Kidney glomerular epithelial cell (primary cell): ENCODE data around the gene SLC25A26.
A peak's percentile ranks its signal among the peaks of the same experiment; 100 is the strongest.

Experiments used
- DNase-seq: peaks from one replicate; lab custom pipeline; 2025; lab: John Stamatoyannopoulos, UW

The SLC25A26 gene

DNA sequence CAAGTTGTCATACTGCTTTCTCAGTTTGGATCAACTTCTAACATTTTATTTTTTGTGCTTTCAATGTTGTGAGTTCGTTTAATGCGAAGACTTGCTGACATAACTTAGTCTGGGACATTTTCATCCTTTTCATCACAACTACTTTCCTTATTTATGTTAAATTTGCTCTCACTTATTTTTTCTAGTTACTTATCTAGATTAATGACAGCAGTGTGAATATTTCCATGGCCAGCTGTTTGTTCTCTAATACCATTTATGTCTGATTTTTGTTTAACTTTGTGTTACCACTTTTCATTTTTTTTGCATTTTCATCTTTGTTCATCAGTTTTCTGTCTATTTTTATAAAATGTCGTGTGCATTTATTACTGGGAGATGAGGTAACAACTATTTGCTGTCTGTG is 6.2 kb downstream of the SLC25A26 start:
- DNase-seq = no peak

DNA sequence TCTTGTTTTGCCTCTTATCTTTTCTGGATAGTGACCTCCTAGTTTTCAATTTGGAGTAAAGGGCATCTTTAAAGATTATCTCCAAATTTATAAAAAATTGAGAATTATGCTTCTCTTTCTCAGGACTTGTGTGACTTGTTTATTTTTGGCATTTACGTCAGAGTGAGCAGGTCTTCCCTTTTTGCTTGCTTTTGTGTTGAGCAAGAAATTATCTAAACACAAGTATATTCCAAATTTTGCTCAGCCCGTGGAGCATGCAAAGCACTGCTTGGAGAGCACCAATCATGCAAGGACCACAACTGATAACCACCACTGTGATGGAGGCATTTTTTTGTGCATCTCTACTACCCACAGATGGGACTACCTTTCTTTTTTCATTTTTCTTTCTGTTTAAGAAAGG is 7.1 kb downstream of the SLC25A26 start:
- DNase-seq = no peak

- DNase-seq = no peak
Observed at GRCh38 chr3:66228707-66229106, 7.9 kb downstream of the SLC25A26 start.

DNA sequence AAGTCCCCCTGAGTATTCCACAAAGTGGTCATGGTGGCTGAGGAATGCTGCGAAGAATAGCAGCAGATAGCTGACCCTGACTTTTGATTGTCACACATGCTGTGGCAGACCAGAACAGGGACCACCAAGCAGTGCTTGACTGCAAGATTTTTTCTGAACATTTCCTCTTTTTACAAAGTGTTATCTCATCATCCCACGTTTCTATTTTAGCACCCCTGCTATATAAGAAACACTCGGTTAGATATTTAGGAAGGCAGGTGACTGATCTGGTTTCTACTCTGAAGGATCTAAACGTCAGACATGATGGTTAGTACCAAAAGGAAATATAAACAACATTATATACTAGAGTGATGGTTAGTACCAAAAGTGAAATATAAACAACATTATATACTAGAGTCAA is 9.1 kb downstream of the SLC25A26 start:
- DNase-seq = no peak

DNA sequence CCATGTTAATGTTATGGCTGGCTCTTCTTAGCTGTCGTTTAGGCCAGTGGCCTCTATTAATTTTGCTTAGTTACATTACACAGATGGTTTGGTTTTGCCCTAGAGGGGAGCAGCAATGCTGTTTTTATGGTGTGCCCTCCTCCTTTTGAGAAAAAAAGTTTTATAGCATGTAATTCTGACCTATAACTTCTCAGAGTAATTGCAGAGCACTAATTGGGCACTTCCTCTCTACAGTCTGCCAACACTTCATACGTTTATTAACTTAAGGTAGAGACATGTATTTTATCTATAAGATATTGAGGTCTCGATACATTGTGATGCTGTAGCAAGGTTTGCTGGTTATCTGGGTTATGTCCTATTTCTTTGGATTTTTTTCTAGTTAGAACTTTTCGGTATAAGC is 12.2 kb downstream of the SLC25A26 start:
- no peak for DNase-seq

GRCh38 chr3:66236281-66236680 is 15.5 kb downstream of the SLC25A26 start:
- no peak for DNase-seq

DNA sequence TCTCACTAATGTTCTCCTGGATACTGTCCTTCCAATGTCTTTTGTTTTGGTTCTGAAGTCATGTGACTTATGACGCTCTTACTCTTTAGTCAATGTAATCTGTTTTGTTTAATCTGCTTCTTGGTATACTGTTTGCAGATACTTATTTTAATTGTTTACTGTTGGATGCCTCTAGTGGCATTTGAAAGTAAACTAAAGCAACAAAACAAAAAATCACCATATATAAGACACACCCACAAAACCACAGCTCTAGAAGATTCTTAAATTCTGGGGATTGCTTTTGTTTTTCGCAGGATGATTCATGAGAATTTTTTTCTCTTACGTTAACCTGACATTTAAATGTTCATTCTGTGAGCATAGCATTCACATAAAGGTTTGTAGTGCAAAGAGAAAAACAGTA is 16.8 kb downstream of the SLC25A26 start:
- no peak for DNase-seq

DNA sequence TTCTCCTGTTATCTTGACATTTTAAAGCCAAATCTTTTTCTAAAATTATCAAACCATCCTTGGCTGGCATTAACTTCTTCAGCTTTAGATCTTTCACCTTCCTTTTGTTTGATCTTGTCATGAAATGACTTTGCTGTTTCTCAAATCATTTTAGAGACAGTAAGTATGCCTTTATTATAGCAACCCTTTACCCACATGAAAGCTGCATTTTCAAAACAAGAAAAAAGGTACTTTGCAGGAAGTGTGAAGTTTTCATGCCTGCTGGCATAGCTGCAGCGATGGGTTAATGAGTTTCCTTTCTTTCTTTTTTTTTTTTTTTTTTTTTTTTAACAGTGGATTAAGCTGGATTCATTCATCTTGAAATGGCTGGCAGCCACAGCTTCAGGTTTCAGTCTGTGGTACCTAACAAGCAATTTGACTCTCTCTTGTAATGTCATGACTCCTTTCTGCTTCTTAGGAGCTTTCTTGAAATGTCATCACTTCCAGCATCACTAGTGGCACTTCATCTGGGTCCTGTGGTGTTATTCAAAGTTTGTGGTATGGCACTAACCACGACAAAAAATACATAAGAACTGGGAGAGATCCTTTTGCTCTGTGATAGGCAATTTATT is 18.8 kb downstream of the SLC25A26 start:
- DNase-seq = no peak

- DNase-seq = no peak
Observed at GRCh38 chr3:66241466-66241865, 20.7 kb downstream of the SLC25A26 start.

- no peak for DNase-seq
Observed at GRCh38 chr3:66242788-66243464, 22.1 kb downstream of the SLC25A26 start.

- DNase-seq = no peak
Observed at GRCh38 chr3:66248641-66249040, 27.8 kb downstream of the SLC25A26 start.

DNA sequence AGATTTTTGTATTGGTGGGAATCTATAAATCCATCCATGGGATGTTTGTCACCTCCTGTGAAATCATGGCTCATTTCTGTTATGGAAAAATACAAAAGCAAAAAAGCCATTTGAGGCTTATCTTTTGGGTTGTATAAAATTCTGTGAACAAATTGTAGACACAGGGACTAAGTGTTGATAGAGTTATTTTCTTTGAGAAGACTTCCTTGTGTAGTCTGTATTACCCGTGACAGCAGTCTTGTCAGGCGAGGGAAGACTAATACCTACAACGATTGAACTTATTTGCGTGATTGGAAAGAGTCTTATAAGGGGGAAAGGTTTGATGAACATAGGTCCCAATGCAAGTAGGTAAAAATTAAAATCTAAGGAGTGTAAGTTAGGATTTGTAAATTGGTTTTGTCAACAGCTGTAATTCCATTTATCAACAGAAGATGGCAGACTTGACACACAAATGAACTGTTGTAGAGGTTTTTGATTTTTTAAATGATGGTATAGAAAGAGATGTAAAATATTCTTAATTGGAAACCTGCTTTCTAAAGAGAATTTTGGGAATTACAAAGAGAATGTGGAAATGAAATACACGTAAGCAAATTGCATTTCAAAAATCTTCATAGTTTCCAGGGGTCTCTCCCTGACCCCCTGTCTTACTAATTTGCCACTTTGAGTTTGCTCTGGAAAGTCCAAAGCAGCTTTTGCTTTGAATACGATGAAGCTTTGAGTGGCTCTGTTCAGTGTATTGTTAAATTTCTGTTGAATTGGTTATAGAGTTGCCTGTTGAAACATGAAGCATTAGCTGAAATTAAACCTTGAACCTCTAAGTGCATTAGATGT is 33.2 kb downstream of the SLC25A26 start:
- DNase-seq = no peak

GRCh38 chr3:66255865-66256264 is 35.1 kb downstream of the SLC25A26 start:
- DNase-seq = peak; percentile 6

DNA sequence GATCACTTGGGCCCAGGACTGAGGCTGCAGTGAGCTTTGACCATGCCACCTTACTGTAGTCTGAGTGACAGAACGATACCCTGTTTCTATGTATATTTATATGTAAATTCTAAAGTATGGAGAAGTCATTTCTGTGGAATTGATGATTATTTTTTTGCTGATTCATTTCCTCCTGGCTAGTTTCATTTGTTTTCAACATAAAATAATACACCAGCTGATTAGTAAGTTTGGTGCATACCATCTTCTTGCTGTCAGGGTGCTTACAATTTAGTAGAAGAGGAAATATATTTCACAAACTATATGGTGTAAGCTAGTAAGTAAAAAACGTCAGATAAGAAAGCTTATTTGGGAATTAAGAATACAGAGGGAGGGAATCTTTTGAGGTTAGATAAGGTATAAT is 36.0 kb downstream of the SLC25A26 start:
- DNase-seq = no peak

GRCh38 chr3:66259566-66260255 is 38.9 kb downstream of the SLC25A26 start:
- DNase-seq = no peak

DNA sequence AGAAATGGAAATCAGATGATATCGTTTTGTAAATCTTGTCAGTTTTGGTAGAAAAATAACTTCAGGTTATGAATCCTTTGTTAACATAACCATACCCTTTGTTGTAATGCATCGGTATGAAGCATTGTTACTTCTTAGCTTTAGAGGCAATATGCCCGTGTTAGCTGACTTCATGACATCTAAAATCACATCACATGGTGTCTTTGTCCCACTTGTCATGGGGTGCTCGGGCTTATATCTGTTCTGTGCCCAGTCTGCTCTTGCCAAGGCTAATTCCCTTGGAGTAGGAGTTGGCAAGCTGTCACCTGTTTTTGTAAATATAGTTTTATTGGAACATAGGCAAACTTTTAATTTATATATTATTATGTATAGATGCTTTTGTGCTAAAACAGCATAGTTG is 39.6 kb downstream of the SLC25A26 start:
- no peak for DNase-seq

DNA sequence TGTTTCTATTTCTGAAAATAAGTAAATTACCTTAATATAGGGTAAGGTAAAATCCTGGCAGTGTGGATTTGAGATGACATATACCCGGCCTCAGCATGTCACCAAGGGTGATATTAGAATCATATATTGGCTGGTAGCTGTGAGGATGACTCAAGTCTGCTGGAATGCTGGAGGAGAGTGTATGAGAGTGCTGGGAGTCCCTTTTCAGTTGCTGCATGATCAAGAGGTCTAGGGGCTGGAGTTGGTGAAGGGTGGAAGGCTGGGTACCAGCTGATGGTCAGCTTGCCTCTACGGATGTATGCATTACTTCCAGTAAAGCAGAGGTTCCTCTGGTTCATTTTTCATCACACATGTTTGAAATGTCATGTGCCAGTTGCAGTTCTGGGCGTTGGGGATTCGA is 40.6 kb downstream of the SLC25A26 start:
- DNase-seq = peak; percentile 32

DNA sequence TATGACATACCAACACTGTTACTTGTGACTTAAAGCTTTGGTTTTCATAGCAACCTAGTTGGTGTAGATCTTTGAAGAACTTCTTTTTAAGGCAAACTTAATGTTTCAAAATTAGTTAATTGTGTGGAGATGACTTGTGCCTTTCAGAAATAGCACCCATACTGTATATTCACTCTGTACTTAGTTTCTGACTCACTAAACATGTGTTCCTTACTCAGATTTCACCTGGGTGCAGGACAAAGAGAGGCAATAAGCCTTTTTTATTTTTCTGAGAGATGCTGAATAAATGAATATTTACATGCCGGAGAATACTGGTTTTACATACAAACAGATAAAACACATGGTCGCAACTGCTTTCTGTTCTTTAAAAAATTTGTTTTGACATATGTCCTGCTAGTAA is 44.8 kb downstream of the SLC25A26 start:
- no peak for DNase-seq

DNA sequence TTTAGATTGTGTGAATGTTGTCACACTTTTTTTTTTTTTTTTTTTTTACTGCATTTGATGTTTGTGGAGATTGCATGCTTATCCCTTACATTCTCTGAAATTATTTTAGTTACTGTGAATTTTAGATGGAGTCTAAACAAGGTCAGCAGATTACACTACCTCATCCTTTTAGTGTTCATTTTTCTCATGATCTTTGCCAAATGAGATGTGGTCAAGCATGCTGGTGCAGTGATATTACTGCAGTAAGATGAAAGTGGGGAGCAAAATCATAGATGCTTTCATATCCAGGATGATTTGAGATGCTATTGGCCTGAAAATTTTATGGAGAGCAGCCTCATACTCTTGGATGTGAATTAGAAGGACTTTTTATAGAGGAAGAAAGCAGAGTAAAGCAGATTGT is 45.8 kb downstream of the SLC25A26 start:
- DNase-seq = no peak

DNA sequence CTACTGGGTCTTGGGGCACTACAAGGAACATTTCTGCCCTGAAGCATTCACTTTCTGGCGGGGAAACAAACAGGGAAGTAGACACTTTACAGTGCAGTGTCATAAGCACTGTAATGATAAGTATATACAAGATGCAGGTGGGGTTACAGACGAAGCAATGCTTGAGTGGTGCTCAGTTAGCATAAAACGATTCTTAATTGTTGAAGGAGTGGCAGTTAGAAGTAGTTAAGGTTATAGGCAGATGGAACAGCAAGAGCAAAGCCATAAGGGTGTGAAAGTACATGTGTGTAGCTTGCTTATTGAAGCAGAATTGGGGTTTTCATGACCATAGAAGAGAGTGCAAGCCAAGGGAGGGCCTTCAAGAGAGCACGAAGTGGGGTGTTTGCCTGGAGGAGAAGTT is 46.2 kb downstream of the SLC25A26 start:
- no peak for DNase-seq

GRCh38 chr3:66267906-66268305 is 47.1 kb downstream of the SLC25A26 start:
- DNase-seq = no peak

GRCh38 chr3:66268864-66269263 is 48.1 kb downstream of the SLC25A26 start:
- no peak for DNase-seq

- DNase-seq = no peak
Observed at GRCh38 chr3:66269411-66269810, 48.6 kb downstream of the SLC25A26 start.
